Measurements from ENCODE around the gene TBX3.

The TBX3 gene

DNA sequence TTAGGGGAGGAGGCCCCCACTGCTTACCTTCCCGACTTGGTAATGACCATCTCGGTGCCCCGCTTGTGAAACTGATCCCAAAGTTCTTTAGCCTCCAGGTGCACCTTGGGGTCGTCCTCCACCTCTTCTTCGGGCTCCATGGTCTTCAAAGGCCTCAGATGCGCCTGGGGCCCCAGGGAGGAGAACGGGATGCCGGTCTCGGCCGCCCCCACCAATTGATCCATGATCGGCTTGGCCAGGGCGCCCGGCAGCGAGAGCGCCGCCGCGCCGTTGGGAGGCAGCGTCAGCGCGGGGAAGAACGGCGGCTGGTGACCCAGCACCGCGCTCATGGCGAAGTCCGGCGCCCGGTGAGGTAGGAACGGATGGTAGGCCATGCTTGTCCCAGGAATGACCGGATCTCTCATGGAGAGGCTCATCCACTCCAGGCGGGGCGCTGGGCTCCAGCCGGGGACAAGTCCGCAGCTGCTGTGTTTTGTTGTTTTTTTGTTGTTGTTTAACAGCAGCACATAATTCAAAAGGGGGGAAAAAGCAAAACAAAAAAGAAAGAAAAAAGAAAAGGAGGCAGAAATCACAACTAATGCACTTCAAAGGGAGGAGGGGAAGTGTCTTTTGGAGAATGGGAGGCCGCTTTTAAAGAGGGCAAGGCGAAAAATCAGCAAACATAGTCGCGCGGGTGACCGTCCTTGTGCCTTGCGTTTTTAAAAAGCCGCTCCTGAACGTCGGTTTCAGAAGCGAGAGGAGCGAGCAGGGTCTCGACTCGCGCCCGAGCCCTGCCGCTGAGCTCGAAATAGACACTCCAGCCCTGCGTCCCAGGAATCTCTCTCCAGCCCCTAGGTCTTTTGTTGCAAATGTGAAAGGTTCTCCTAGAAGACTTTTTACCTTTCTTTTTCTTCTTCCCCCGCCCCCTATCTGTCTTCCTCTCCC lies 928 bp downstream of the TBX3 start:
- no peak for DNase-seq (ENCODE audit: low read depth)

DNA sequence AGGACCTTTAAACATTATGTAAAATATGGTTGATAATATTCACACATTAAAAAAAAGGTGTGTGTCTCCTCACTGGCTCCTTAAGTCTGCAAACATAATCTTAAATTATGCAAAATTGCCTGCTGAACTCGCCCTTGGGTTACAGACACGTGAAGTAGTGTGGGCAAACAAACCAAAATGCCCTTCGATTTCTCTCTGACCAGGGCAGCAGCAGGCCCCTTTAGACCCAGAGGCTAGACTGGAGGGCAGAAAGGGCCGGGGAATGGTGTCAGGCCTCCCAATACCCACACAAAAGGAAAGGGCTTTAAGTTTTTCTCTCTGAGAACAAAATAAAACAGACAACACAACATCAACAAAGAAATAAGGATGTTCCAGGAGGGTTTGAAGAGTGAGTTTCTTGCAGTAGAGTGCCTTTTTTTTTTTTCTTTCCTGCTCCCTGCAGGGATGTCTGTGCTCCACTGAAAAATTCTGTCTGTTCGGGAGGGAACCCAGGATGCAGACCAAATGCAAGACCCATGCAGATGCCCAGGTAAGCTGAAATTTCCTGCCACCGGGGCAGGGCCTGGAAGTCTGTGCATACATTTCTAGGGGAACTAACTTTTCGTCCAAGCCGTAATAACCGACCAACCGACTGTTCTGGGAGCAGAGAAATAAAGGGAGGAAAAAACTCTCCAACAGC lies 1.7 kb downstream of the TBX3 start:
- no peak for DNase-seq (ENCODE audit: low read depth)

- DNase-seq (ENCODE audit: low read depth), result no peak
Observed at GRCh38 chr12:114681116-114681871, 2.7 kb downstream of the TBX3 start.

DNA sequence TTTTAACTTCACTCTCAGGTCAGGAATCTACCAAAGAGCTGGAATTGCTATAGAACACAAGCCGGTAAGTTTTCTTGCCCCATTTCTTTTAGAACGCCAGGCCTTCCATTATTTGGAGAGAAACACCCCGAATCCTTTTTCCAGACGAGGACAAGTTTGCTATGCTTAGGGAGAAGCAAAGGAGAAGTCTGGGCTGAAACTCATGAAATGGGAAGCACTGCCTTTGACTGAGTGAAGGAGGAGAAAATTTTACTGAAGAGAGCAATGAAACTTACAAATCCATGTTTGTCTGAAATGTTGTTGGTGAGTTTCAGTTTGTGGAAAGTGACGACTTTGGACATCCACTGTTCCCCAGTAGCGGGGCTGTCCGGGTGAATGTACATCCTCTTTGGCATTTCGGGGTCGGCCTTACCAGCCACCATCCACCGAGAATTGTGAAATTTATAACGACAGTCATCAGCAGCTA lies 3.3 kb downstream of the TBX3 start:
- no peak for DNase-seq (ENCODE audit: low read depth)

- DNase-seq (ENCODE audit: low read depth), result no peak
Observed at GRCh38 chr12:114679942-114680341, 4.0 kb downstream of the TBX3 start.

DNA sequence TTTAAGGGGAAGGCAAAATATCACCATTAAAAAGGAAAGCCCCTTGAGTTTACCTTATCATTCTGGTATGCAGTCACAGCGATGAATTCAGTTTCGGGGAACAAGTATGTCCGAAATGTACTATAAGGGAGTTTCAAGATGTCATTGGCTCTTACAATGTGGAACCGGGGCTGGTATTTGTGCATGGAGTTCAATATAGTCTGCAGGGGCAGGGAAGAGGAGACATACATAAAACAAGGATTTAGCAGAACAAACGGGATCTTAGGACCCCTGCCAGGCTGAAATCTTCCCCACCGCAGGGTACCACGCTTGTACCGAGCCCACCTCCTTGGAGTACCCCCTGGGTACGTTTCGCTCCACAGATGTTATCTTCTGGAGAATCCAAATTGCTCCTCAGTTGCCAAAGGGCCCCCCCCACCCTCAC lies 4.5 kb downstream of the TBX3 start:
- DNase-seq (ENCODE audit: low read depth), result no peak

- DNase-seq (ENCODE audit: low read depth), result no peak
Observed at GRCh38 chr12:114678718-114679117, 5.3 kb downstream of the TBX3 start.

GRCh38 chr12:114678028-114678427 lies 5.9 kb downstream of the TBX3 start:
- no peak for DNase-seq (ENCODE audit: low read depth)

DNA sequence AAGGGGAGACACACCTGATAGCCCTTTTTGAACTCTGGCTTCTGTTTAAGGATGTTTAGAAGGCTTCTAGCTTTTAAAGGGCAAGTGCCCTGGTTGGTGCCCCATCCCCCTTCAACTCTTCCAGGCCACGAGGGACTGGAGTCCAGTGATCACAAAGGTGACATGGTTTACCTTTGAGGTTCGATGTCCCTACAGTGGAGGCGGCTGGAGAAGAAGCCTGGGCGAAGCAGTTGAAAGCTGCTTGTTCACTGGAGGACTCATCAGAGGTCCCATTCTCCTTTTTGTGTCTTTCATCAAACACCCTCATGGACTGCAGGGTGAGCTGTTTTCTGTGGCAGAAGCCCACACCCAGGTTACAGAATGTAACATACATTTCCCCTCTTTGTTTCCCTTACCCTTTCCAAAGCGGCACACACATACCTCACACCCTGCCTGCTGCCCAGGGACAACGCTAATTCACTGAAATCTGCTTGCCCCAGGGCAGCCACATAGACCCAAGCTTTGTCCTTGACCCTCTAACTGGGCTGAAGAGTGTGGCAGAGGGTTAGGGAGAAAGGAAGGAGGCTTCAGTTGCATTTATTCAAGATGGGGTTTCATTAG lies 7.7 kb downstream of the TBX3 start:
- DNase-seq (ENCODE audit: low read depth), result no peak

DNA sequence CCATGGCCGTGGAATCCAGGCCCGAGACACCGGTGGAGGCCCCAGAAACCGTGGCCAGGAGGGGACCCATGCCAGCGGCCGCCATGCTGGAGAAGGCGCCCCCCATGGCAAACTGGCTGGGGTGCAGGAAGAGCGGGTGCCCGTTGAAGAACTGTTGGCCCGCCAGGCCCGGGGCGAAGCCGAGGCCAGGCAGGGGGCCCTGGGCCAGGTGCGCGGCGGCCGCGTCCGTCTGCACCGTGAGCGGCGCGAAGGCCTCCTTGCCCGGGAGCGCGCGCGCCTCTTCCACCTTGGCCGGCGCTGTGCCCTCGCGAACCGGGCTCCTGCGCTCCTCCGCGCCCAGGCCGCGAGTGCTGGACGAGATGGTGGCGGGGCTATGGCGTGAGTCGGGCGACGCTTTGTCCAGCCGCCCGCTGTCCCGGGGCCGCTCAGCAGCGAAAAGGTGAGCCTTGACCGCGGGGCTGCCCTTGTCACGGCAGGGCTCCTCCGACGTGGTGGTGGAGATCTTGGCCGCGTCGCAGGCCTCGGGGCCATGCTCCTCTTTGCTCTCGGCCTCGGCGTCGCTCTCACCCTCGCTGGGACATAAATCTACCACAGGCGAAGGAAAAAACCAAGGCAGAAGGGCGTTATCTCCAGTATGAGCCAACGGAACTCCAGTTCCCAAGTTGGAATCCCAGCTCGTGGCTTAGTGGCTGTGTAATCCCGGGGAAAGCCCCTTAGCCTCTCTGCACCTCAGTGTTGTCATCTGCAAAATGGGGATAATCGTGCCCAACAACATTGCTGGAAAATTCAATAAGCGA lies 9.5 kb downstream of the TBX3 start:
- DNase-seq (ENCODE audit: low read depth), result no peak

GRCh38 chr12:114673901-114674250 lies 10.1 kb downstream of the TBX3 start:
- no peak for DNase-seq (ENCODE audit: low read depth)

DNA sequence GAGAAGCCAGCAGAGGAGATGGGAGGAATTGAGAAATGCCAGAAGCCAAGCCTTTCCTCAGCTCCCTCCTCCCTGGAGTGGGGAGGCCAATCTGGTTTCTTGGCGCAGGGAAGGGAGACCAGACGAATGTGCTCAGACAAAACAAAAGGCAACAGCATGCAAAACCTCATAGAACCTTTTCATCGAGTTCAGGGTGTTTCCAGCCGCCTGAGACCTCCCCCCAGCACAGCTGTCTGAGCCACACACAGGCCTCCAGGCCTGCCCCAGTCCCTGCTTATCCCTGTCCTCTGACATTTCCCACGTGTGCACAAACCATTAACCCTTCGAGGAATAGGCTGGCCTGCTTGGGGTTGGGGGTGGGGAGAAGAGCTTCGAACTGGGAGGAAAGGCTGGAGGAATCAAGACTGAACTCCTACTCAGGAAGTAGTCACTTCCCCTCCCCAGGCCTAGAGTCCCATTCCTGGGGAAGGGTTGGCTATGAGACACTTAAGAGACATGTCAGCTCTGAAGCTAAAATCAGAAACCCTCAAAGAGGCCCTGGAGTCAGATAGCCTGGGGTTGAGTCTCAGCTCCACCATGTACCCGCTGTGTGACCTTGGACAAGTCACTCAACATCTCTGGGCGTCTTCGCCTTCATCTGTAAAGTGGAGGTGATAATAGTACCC lies 10.7 kb downstream of the TBX3 start:
- no peak for DNase-seq (ENCODE audit: low read depth)

DNA sequence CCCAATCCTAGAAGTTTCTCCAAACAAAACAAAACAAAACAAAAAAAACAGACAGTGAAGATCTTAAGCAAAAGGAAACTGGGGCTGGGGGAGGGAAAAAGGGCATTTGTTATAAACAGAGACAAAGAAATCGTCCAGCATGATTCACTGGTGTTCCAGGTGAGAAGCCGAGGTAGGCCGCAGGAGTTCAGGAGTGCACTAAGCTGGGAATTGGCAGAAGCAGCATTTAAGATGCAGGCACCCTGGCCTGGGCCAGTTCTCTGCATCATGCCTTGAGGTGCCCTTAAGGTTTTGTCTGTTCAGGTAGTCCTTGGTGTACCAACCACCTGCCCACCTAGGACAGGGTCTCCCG lies 11.2 kb downstream of the TBX3 start:
- no peak for DNase-seq (ENCODE audit: low read depth)

DNA sequence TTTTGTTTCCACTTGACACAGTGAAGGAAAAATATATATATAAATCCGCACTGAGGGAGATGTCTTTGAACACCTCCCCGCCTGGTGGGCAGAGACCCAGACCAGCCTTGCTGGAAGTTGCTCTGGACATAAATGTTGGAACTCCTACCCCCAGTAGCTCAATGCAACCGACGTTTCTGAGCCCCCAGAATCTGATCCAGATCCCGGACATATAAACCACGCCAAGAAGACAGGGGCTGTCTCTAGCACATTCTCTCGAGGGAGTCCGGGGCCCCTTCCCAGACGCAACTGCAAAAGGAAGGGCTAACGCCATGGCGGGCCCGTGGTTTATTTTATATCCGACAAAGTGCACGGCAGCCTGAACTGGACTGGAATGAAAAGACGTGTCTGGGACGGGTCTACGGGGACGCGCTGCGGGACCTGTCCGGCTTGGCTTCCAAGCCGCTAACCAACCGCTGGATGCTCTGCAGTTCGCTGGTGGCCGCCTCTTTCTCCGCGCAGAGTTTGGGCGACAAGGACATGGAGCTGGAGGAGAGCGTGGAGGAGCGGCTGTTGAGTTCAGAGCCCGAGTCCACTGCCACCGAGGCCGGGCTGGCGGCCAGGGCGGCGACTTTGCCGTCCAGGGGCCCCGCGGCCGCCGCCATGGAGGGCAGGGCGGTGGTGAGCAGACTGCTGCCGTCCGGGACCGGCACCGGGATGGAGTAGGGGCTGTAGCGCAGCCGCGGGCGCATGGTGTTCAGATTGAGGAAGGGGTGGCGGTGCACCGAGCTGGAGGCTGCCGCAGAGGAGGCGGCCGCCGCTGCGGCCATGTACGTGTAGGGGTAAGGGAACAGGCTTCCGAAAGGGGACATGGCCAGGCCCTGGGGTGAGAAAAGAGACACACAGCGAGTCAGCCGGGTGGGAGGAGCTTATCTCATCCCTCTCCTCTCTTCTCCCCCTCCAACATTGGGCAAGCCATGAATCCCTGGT lies 12.2 kb downstream of the TBX3 start:
- DNase-seq (ENCODE audit: low read depth), result no peak

- no peak for DNase-seq (ENCODE audit: low read depth)
Observed at GRCh38 chr12:114671066-114671442, 12.9 kb downstream of the TBX3 start.

- DNase-seq (ENCODE audit: low read depth), result no peak
Observed at GRCh38 chr12:114670291-114670980, 13.5 kb downstream of the TBX3 start.

GRCh38 chr12:114669401-114670290 lies 14.3 kb downstream of the TBX3 start:
- no peak for DNase-seq (ENCODE audit: low read depth)

DNA sequence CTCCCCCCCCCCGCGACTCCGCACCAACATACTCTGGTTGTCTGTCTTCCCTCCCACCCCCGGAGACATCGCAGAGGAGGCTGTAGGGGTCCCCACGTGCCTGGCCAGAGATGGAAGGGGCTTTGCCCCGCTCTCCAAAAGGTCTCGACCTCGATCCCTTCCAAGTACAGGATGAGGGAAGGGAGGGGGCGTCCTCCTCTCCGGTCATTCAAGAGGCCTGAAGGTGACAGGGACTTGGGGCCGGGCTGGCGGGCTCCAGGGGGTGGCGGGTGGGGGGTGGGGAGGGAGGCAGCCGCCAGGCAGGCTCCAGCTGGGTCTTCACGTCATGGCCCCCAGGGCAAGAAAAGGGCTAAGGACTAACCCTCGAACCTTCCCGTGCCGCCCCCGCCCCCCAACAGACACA lies 15.1 kb downstream of the TBX3 start:
- DNase-seq (ENCODE audit: low read depth), result no peak
